ENCODE data around the gene MMP10.
"Not testable (repeated sequence)": the region's sequence is repeated elsewhere in the genome, so short reads cannot be mapped to it uniquely, and the experiment has no call there.

The MMP10 gene

DNA sequence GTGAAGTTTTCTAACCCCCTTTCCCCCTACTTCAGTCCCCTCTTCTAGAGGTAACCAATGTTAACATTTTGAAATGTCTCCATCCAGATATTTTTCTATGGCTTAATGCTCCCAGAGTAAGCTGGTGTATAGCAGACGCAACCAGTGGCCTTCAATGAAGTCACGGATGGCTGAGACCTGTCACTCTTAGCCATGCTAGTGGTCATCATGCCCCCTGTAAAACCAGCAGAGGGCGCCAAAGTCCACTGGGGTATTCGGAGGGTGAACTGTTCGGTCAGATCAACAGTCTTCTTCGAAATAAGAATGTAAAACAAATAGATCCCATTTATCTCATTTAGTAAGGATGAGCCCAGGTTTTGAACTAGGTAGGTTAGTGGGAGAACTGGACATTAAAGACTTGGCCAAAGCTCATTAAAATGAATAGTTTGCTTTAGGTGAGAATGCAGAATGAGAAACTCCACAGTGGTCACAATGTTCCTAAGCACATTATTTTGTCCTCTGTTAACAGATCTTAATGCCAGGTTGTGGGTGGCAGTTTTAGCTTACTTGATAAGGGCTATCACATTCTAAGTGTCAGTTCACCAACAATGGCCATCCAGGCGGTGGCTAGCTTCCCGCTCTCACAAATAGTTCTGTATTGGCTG lies 47.1 kb downstream of the MMP10 start (continued):
- TF ChIP-seq ZNF701 (tag by site-specific recombination; IDR thresholded peaks at IDR 0.05) (no peak), KLF9 (tag by site-specific recombination; IDR thresholded peaks at IDR 0.05; ENCODE audit: low read depth) (no peak), SETDB1 (IDR thresholded peaks at IDR 0.05; ENCODE audit: insufficient read length, low read length) (no peak), SCRT2 (tag by site-specific recombination; IDR thresholded peaks at IDR 0.05) (peak; percentile 96), ZNF548 (tag by site-specific recombination; IDR thresholded peaks at IDR 0.05) (no peak), ZNF248 (tag by site-specific recombination; IDR thresholded peaks at IDR 0.05) (no peak), ZNF514 (tag by site-specific recombination; IDR thresholded peaks at IDR 0.05) (no peak), MEIS1 (CRISPR knock-in tag; IDR thresholded peaks at IDR 0.05; ENCODE audit: borderline replicate concordance) (no peak)
- TF ChIP-seq, protein P1, sequence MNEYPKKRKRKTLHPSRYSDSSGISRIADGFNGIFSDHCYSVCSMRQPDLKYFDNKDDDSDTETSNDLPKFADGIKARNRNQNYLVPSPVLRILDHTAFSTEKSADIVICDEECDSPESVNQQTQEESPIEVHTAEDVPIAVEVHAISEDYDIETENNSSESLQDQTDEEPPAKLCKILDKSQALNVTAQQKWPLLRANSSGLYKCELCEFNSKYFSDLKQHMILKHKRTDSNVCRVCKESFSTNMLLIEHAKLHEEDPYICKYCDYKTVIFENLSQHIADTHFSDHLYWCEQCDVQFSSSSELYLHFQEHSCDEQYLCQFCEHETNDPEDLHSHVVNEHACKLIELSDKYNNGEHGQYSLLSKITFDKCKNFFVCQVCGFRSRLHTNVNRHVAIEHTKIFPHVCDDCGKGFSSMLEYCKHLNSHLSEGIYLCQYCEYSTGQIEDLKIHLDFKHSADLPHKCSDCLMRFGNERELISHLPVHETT (tag by site-specific recombination; IDR thresholded peaks at IDR 0.05) = no peak
- TF ChIP-seq, protein P2, sequence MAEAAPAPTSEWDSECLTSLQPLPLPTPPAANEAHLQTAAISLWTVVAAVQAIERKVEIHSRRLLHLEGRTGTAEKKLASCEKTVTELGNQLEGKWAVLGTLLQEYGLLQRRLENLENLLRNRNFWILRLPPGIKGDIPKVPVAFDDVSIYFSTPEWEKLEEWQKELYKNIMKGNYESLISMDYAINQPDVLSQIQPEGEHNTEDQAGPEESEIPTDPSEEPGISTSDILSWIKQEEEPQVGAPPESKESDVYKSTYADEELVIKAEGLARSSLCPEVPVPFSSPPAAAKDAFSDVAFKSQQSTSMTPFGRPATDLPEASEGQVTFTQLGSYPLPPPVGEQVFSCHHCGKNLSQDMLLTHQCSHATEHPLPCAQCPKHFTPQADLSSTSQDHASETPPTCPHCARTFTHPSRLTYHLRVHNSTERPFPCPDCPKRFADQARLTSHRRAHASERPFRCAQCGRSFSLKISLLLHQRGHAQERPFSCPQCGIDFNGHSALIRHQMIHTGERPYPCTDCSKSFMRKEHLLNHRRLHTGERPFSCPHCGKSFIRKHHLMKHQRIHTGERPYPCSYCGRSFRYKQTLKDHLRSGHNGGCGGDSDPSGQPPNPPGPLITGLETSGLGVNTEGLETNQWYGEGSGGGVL (tag by site-specific recombination; IDR thresholded peaks at IDR 0.05) = no peak
- TF ChIP-seq, protein P3, sequence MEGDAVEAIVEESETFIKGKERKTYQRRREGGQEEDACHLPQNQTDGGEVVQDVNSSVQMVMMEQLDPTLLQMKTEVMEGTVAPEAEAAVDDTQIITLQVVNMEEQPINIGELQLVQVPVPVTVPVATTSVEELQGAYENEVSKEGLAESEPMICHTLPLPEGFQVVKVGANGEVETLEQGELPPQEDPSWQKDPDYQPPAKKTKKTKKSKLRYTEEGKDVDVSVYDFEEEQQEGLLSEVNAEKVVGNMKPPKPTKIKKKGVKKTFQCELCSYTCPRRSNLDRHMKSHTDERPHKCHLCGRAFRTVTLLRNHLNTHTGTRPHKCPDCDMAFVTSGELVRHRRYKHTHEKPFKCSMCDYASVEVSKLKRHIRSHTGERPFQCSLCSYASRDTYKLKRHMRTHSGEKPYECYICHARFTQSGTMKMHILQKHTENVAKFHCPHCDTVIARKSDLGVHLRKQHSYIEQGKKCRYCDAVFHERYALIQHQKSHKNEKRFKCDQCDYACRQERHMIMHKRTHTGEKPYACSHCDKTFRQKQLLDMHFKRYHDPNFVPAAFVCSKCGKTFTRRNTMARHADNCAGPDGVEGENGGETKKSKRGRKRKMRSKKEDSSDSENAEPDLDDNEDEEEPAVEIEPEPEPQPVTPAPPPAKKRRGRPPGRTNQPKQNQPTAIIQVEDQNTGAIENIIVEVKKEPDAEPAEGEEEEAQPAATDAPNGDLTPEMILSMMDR (tag by site-specific recombination; IDR thresholded peaks at IDR 0.05) = peak; percentile 46; the same call in 1 of the 2 replicates

DNA sequence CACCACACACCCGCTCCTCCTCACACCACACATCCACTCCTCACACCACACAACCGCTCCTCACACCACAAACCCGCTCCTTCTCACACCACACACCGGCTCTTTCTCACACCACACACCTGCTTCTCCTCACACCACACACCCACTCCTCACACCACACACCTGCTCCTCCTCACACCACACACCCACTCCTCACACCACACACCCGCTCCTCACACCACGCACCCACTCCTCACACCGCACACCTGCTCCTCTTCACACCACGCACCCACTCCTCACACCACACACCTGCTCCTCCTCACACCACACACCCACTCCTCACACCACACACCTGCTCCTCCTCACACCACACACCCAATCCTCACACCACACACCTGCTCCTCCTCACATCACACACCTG lies 49.5 kb downstream of the MMP10 start:
- CTCF ChIA-PET = interaction anchor here (1.5 kb wide), 1 partner anchor 216 kb away, joined by 4 read pairs; no protein-coding TSS in a partner anchor
- H3K9me3 ChIP-seq (ENCODE audit: control insufficient read depth, insufficient read depth, low read depth, low read length); H3K4me3 ChIP-seq (ENCODE audit: low read depth, low read length); H3K4me1 ChIP-seq (ENCODE audit: control insufficient read depth, insufficient read depth, low read length); H3K36me3 ChIP-seq (ENCODE audit: control insufficient read depth in 2 of 2, insufficient read depth in 1 of 2, low read length in 2 of 2); H3K27ac ChIP-seq (ENCODE audit: extremely low read depth, low read depth, low read length); POLR2A ChIA-PET: not testable (repeated sequence)
- TF ChIP-seq, protein P4, sequence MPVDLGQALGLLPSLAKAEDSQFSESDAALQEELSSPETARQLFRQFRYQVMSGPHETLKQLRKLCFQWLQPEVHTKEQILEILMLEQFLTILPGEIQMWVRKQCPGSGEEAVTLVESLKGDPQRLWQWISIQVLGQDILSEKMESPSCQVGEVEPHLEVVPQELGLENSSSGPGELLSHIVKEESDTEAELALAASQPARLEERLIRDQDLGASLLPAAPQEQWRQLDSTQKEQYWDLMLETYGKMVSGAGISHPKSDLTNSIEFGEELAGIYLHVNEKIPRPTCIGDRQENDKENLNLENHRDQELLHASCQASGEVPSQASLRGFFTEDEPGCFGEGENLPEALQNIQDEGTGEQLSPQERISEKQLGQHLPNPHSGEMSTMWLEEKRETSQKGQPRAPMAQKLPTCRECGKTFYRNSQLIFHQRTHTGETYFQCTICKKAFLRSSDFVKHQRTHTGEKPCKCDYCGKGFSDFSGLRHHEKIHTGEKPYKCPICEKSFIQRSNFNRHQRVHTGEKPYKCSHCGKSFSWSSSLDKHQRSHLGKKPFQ (tag by site-specific recombination; IDR thresholded peaks at IDR 0.05) = 0 out of 2 replicates have a peak, but pooled peaks have one; percentile 0

DNA sequence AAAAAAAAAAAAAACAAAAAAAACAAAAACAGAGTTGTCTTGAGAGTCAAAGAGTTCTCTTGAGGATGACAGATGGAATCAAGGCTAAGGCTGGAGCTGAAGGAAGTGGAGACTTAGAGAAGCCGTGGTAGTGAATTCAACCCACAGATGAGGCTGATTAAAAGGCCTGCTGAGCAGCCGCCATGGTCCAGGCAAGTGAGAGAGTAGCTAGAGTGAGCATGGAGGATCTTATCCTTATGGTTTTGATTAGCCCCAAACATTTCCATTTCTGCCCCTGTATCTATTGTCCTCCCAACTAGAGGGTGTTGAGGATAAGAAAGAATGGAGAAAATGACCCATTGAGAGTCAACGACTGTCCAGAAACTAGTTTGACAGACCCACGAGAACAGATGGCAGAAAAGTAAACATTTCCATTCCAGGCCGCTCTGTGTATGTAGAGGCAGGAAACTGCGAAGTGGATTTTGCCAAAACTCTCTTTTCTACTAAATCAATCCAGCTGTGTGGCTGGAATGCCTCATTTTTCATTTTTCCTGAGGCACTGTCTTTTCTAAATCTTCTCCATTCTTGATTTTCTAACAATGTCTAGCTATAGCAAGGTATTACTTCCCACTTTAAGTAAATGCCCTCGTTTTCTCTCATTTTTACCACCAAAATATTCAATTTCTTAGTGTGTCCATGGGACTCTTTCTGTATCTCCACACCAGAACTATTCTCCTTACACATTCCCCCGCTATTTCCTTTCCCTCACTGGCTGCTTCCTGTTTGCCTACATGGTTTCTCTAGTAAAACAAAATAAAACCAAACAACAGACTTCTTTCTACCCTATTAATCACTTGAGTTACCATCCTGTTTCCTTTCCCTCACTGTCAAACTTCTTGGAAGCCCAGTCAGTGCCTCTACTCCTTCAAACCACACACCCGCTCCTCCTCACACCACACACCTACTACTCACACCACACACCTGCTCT lies 50.3 kb downstream of the MMP10 start:
- H3K9me3 ChIP-seq (ENCODE audit: control insufficient read depth, insufficient read depth, low read depth, low read length) = no peaks in the 10 kb centered on the region
- CTCF ChIA-PET = no interaction called here
- no peaks in the 10 kb centered on the region for H3K36me3 ChIP-seq (ENCODE audit: control insufficient read depth in 2 of 2, insufficient read depth in 1 of 2, low read length in 2 of 2)
- TF ChIP-seq, protein P4 (tag by site-specific recombination; IDR thresholded peaks at IDR 0.05) = 0 out of 2 replicates have a peak, but pooled peaks have one; percentile 19
- TF ChIP-seq ZNF48 (tag by site-specific recombination; IDR thresholded peaks at IDR 0.05) = no peak
- no peak overlapping the region for H3K4me3 ChIP-seq (ENCODE audit: low read depth, low read length)
- POLR2A ChIA-PET = no interaction called here
- no peak overlapping the region for H3K27ac ChIP-seq (ENCODE audit: extremely low read depth, low read depth, low read length)
- no peaks in the 10 kb centered on the region for H3K4me1 ChIP-seq (ENCODE audit: control insufficient read depth, insufficient read depth, low read length)
